Fibroblast of lung (primary cell): ENCODE data around the gene ACE. TPM values are rescaled to one million over a fixed set of nuclear protein-coding genes. Genes with fewer than 3 reads are reported as not detected.
A peak's percentile ranks its signal among the peaks of the same experiment; 100 is the strongest.

Experiments
- DNase-seq, 2 donors: peaks; one replicate each; pipeline versions ENCODE4 v3.0.0 to v3.0.0-alpha.2; 2010; ENCODE audit warnings: low read depth in 2 of 2
- H2AFZ ChIP-seq: 2 replicates; pipeline ENCODE4 v1.5.1; 2012; ENCODE audit warnings: low read length, control low read depth, inconsistent platforms
- H3K27ac ChIP-seq: 2 replicates; pipeline ENCODE4 v1.5.1; 2011; ENCODE audit warnings: low read length, control low read depth; ENCODE audit not compliant: insufficient read depth
- H3K27me3 ChIP-seq: 2 replicates; pipeline ENCODE4 v1.5.1; 2011; ENCODE audit warnings: mild to moderate bottlenecking, low read length; ENCODE audit not compliant: control insufficient read depth, insufficient read depth
- H3K36me3 ChIP-seq: 2 replicates; pipeline ENCODE4 v1.5.1; 2011; ENCODE audit warnings: low read length; ENCODE audit not compliant: control insufficient read depth, insufficient read depth
- H3K4me1 ChIP-seq: 2 replicates; pipeline ENCODE4 v1.5.1; 2011; ENCODE audit warnings: low read length; ENCODE audit not compliant: control insufficient read depth, insufficient read depth; ENCODE audit errors: extremely low read depth
- H3K4me2 ChIP-seq: 2 replicates; pipeline ENCODE4 v1.5.1; 2011; ENCODE audit warnings: low read length, control low read depth; ENCODE audit not compliant: insufficient read depth; ENCODE audit errors: extremely low read depth
- H3K4me3 ChIP-seq, 4 experiments: fragments of 200-600 bp in 1 of 4; sonication (generic) in 1 of 4; replicated peaks in 1 of 4; 2 replicates each; pipeline ENCODE4 v1.5.1; 2011 to 2016; ENCODE audit warnings: low read length in 4 of 4, low read depth in 3 of 4, mild to moderate bottlenecking in 3 of 4, control low read depth in 2 of 4, inconsistent platforms in 1 of 4, mixed read lengths in 1 of 4; ENCODE audit not compliant: insufficient read depth in 1 of 4; ENCODE audit errors: control extremely low read depth in 1 of 4
- H3K79me2 ChIP-seq: 2 replicates; pipeline ENCODE4 v1.5.1; 2012; ENCODE audit warnings: mild to moderate bottlenecking, low read length, inconsistent platforms; ENCODE audit not compliant: control insufficient read depth, insufficient read depth
- H3K9ac ChIP-seq: 2 replicates; pipeline ENCODE4 v1.5.1; 2011; ENCODE audit warnings: mild to moderate bottlenecking, low read length, control low read depth; ENCODE audit not compliant: insufficient read depth
- H3K9me3 ChIP-seq: 2 replicates; pipeline ENCODE4 v1.5.1; 2012; ENCODE audit warnings: low read depth, low read length; ENCODE audit not compliant: control insufficient read depth, insufficient read depth
- H4K20me1 ChIP-seq: 2 replicates; pipeline ENCODE4 v1.5.1; 2011; ENCODE audit warnings: low read length; ENCODE audit not compliant: control insufficient read depth, insufficient read depth; ENCODE audit errors: extremely low read depth
- CTCF ChIP-seq, 2 donors: IDR thresholded peaks in 1 of 2; conservative IDR thresholded peaks in 1 of 2; 1 replicate in 1 of 2; 2 replicates in 1 of 2; pipeline ENCODE4 v1.5.1; 2011 to 2012; ENCODE audit warnings: low read length in 2 of 2, control low read depth in 1 of 2, inconsistent platforms in 1 of 2, low read depth in 1 of 2, mild to moderate bottlenecking in 1 of 2
- EZH2 ChIP-seq: IDR thresholded peaks from 2 replicates; pipeline ENCODE4 v1.5.1; 2012; ENCODE audit warnings: low read length, control low read depth, mild to moderate bottlenecking; ENCODE audit errors: missing control alignments
- polyA plus RNA-seq, 2 donors: library from polyadenylated mRNA; depleted of rRNA in 1 of 2; stranded (reverse) in 1 of 2; unstranded in 1 of 2; fragments of >200 nt; gene quantifications; 2 replicates each; pipeline ENCODE4 v1.2.1, GENCODE V29; 2011 to 2012; ENCODE audit warnings: missing spikeins in 1 of 2
- total RNA-seq: library from RNA; depleted of rRNA; stranded (reverse); fragments of >200 nt; gene quantifications from 2 replicates; pipeline ENCODE4 v1.2.1, GENCODE V29; 2014

The ACE gene
- total and polyA plus RNA-seq, 2 donors (not counting 1 experiment from before 2014, with no cell fraction given) = 0.92 to 2.5 TPM

- Histone ChIP-seq H3K9me3 (no peaks in the 10 kb centered on the region), H3K4me3 (no peak overlapping the region), H3K4me1 (peaks cover 7% of the 10 kb centered on the region), H3K36me3 (no peaks in the 10 kb centered on the region), H3K9ac (no peak overlapping the region), H3K4me2 (no peak overlapping the region), H3K27ac (no peak overlapping the region), H2AFZ (no peak overlapping the region), H4K20me1 (no peaks in the 10 kb centered on the region), H3K79me2 (no peaks in the 10 kb centered on the region), H3K27me3 (peaks cover 7% of the 10 kb centered on the region)
- TF ChIP-seq CTCF (conservative IDR thresholded peaks at IDR 0.05 in 1 of 2, IDR thresholded peaks at IDR 0.05 in 1 of 2; ENCODE audit: low read depth in 1 of 2, low read length in 2 of 2) (no peak), EZH2 (no peak)
- DNase-seq = peak in 1 of 2 donors; percentile 40
These were observed 2.7 kb upstream of the ACE start for GRCh38 chr17:63474174-63474573.

GRCh38 chr17:63474586-63475460 is 2.0 kb upstream of the ACE start:
- Histone ChIP-seq H3K4me2 (no peak overlapping the region), H3K4me1 (peaks cover 7% of the 10 kb centered on the region), H3K79me2 (no peaks in the 10 kb centered on the region), H3K4me3 (no peak overlapping the region), H3K36me3 (no peaks in the 10 kb centered on the region), H4K20me1 (no peaks in the 10 kb centered on the region), H3K27me3 (peaks cover 7% of the 10 kb centered on the region), H3K9ac (no peak overlapping the region), H3K27ac (no peak overlapping the region), H3K9me3 (no peaks in the 10 kb centered on the region), H2AFZ (no peak overlapping the region)
- TF ChIP-seq EZH2 (peak; percentile 24), CTCF (conservative IDR thresholded peaks at IDR 0.05 in 1 of 2, IDR thresholded peaks at IDR 0.05 in 1 of 2; ENCODE audit: low read depth in 1 of 2, low read length in 2 of 2) (no peak)
- DNase-seq = no peak

GRCh38 chr17:63475491-63476412 is 1.1 kb upstream of the ACE start:
- no peak for DNase-seq
- Histone ChIP-seq H3K4me3 (no peak overlapping the region), H4K20me1 (no peaks in the 10 kb centered on the region), H3K27ac (no peak overlapping the region), H3K4me2 (no peak overlapping the region), H3K4me1 (peaks cover 7% of the 10 kb centered on the region), H3K36me3 (no peaks in the 10 kb centered on the region), H3K79me2 (no peaks in the 10 kb centered on the region), H3K9me3 (no peaks in the 10 kb centered on the region), H3K9ac (no peak overlapping the region), H3K27me3 (peaks cover 7% of the 10 kb centered on the region), H2AFZ (no peak overlapping the region)
- TF ChIP-seq EZH2 = peak; percentile 9
- TF ChIP-seq CTCF (conservative IDR thresholded peaks at IDR 0.05 in 1 of 2, IDR thresholded peaks at IDR 0.05 in 1 of 2; ENCODE audit: low read depth in 1 of 2, low read length in 2 of 2) = no peak
